Measurements from ENCODE around the gene CDC37L1.
"Not testable (repeated sequence)": the region's sequence is repeated elsewhere in the genome, so short reads cannot be mapped to it uniquely, and the experiment has no call there.

CDC37L1 gene

GRCh38 chr9:4679268-4680172 lies at the start of gene CDC37L1:
TSS of gene CDC37L1 (plus strand) at chr9:4679569. CDS start at chr9:4679768, 199 bp downstream.
- DNase-seq (ENCODE audit: low read depth), result peak; percentile 99

- no peak for DNase-seq (ENCODE audit: low read depth)
Observed at GRCh38 chr9:4630836-4631235, 48.5 kb upstream of the CDC37L1 start.

GRCh38 chr9:4638968-4639367 lies 40.4 kb upstream of the CDC37L1 start:
- DNase-seq (ENCODE audit: low read depth), result no peak

- DNase-seq (ENCODE audit: low read depth), result no peak
Observed at GRCh38 chr9:4639420-4639819, 39.9 kb upstream of the CDC37L1 start.

- peak; percentile 10 for DNase-seq (ENCODE audit: low read depth)
Observed at GRCh38 chr9:4640027-4640426, 39.3 kb upstream of the CDC37L1 start.

GRCh38 chr9:4642351-4642750 lies 37.0 kb upstream of the CDC37L1 start:
- no peak for DNase-seq (ENCODE audit: low read depth)

- no peak for DNase-seq (ENCODE audit: low read depth)
Observed at GRCh38 chr9:4654084-4654483, 25.3 kb upstream of the CDC37L1 start.

- DNase-seq (ENCODE audit: low read depth), result no peak
Observed at GRCh38 chr9:4654538-4654937, 24.8 kb upstream of the CDC37L1 start.

- not testable (repeated sequence) for DNase-seq (ENCODE audit: low read depth)
Observed at GRCh38 chr9:4656196-4656595, 23.2 kb upstream of the CDC37L1 start.

- no peak for DNase-seq (ENCODE audit: low read depth)
Observed at GRCh38 chr9:4656621-4657020, 22.7 kb upstream of the CDC37L1 start.

GRCh38 chr9:4657426-4658159 lies 21.8 kb upstream of the CDC37L1 start:
- DNase-seq (ENCODE audit: low read depth), result no peak

- not testable (repeated sequence) for DNase-seq (ENCODE audit: low read depth)
Observed at GRCh38 chr9:4660665-4661064, 18.7 kb upstream of the CDC37L1 start.

- DNase-seq (ENCODE audit: low read depth), result no peak
Observed at GRCh38 chr9:4661165-4661564, 18.2 kb upstream of the CDC37L1 start.

- DNase-seq (ENCODE audit: low read depth), result no peak
Observed at GRCh38 chr9:4661611-4662010, 17.8 kb upstream of the CDC37L1 start.

GRCh38 chr9:4662108-4662988 lies 17.0 kb upstream of the CDC37L1 start, which contains the start of gene PLPP6:
TSS of gene PLPP6 (plus strand) at chr9:4662294. CDS start at chr9:4662376, 82 bp downstream.
- DNase-seq (ENCODE audit: low read depth), result peak; percentile 62

- DNase-seq (ENCODE audit: low read depth), result no peak
Observed at GRCh38 chr9:4662989-4663792, 16.2 kb upstream of the CDC37L1 start.

- DNase-seq (ENCODE audit: low read depth), result no peak
Observed at GRCh38 chr9:4663956-4664355, 15.4 kb upstream of the CDC37L1 start.

GRCh38 chr9:4665357-4665756 lies 14.0 kb upstream of the CDC37L1 start:
- DNase-seq (ENCODE audit: low read depth), result no peak

- peak; percentile 16 for DNase-seq (ENCODE audit: low read depth)
Observed at GRCh38 chr9:4666042-4666699, 13.2 kb upstream of the CDC37L1 start, which contains the start of gene SPATA6L. TSS of gene SPATA6L (minus strand) at chr9:4666480. CDS start at chr9:4666250, 230 bp downstream.

GRCh38 chr9:4667681-4668080 lies 11.7 kb upstream of the CDC37L1 start:
- DNase-seq (ENCODE audit: low read depth), result no peak
